Suprapubic skin (tissue), 4 donors: Measurements from ENCODE around the gene CLBA1.

Experiments
- CTCF ChIP-seq, 2 donors: fragments of 200-600 bp in 1 of 2; fragments of 450-650 bp in 1 of 2; sonication (generic) in 1 of 2; IDR thresholded peaks; one replicate each; pipeline ENCODE4 v1.5.1; 2016 to 2019; ENCODE audit warnings: antibody characterized with exemption in 2 of 2, mild to moderate bottlenecking in 1 of 2, moderate library complexity in 1 of 2
- POLR2A ChIP-seq, 2 donors: fragments of 450-650 bp; IDR thresholded peaks; one replicate each; pipeline ENCODE4 v1.6.1; 2017; ENCODE audit warnings: antibody characterized with exemption in 2 of 2, mild to moderate bottlenecking in 2 of 2, moderate library complexity in 2 of 2
- POLR2AphosphoS5 ChIP-seq, 3 donors: sonication (generic); formaldehyde crosslinking; IDR thresholded peaks; one replicate each; pipeline ENCODE4 v1.6.1; 2017; ENCODE audit warnings: antibody characterized with exemption in 3 of 3

- TF ChIP-seq CTCF (IDR thresholded peaks at IDR 0.05): no peak
- no peak for TF ChIP-seq POLR2AphosphoS5 (IDR thresholded peaks at IDR 0.05)
- TF ChIP-seq POLR2A (IDR thresholded peaks at IDR 0.05): no peak
Measured at GRCh38 chr14:104941508-104942365, 43.9 kb upstream of the CLBA1 start.
